ENCODE results near the gene CYRIA.

CYRIA gene

GRCh38 chr2:16629770-16630169 lies 35.9 kb downstream of the CYRIA start:
- no peak for TF ChIP-seq CTCF (IDR thresholded peaks at IDR 0.05)
- no peaks in the 10 kb centered on the region for H3K27me3 ChIP-seq (ENCODE audit: control insufficient read depth, insufficient read depth, low read length)
- H3K9me3 ChIP-seq (ENCODE audit: control insufficient read depth, low read length) = no peaks in the 10 kb centered on the region
- H3K27ac ChIP-seq = no peak overlapping the region
- no peak overlapping the region for H3K9ac ChIP-seq
- no peaks in the 10 kb centered on the region for H3K4me1 ChIP-seq
- H3K4me2 ChIP-seq (ENCODE audit: low read length) = no peak overlapping the region
- no peaks in the 10 kb centered on the region for H3K79me2 ChIP-seq
- no peak overlapping the region for H2AFZ ChIP-seq
- H3K36me3 ChIP-seq (ENCODE audit: control insufficient read depth, insufficient read depth, low read length) = no peaks in the 10 kb centered on the region
- no peak overlapping the region for H3K4me3 ChIP-seq (ENCODE audit: low read depth, low read length)

- Histone ChIP-seq H3K4me2 (ENCODE audit: low read length) (no peak overlapping the region), H3K79me2 (no peaks in the 10 kb centered on the region), H3K4me3 (ENCODE audit: low read depth, low read length) (no peak overlapping the region), H3K4me1 (no peaks in the 10 kb centered on the region), H2AFZ (no peak overlapping the region), H3K27me3 (ENCODE audit: control insufficient read depth, insufficient read depth, low read length) (no peaks in the 10 kb centered on the region), H3K36me3 (ENCODE audit: control insufficient read depth, insufficient read depth, low read length) (no peaks in the 10 kb centered on the region), H3K9me3 (ENCODE audit: control insufficient read depth, low read length) (no peaks in the 10 kb centered on the region), H3K9ac (no peak overlapping the region), H3K27ac (no peak overlapping the region)
- TF ChIP-seq CTCF (IDR thresholded peaks at IDR 0.05) = no peak
Measured at GRCh38 chr2:16629044-16629443, 36.6 kb downstream of the CYRIA start.

- Histone ChIP-seq H3K4me1 (no peaks in the 10 kb centered on the region), H3K79me2 (no peaks in the 10 kb centered on the region), H3K4me3 (ENCODE audit: low read depth, low read length) (no peak overlapping the region), H3K36me3 (ENCODE audit: control insufficient read depth, insufficient read depth, low read length) (no peaks in the 10 kb centered on the region), H3K27ac (no peak overlapping the region), H2AFZ (no peak overlapping the region), H3K9ac (no peak overlapping the region), H3K4me2 (ENCODE audit: low read length) (no peak overlapping the region), H3K9me3 (ENCODE audit: control insufficient read depth, low read length) (no peaks in the 10 kb centered on the region), H3K27me3 (ENCODE audit: control insufficient read depth, insufficient read depth, low read length) (no peaks in the 10 kb centered on the region)
- TF ChIP-seq CTCF (IDR thresholded peaks at IDR 0.05) = no peak
Measured at GRCh38 chr2:16628314-16628713, 37.3 kb downstream of the CYRIA start.

- TF ChIP-seq CTCF (IDR thresholded peaks at IDR 0.05) = no peak
- Histone ChIP-seq H3K4me2 (ENCODE audit: low read length) (no peak overlapping the region), H3K9me3 (ENCODE audit: control insufficient read depth, low read length) (no peaks in the 10 kb centered on the region), H2AFZ (no peak overlapping the region), H3K27me3 (ENCODE audit: control insufficient read depth, insufficient read depth, low read length) (no peaks in the 10 kb centered on the region), H3K9ac (no peak overlapping the region), H3K4me1 (no peaks in the 10 kb centered on the region), H3K79me2 (no peaks in the 10 kb centered on the region), H3K36me3 (ENCODE audit: control insufficient read depth, insufficient read depth, low read length) (no peaks in the 10 kb centered on the region), H3K27ac (no peak overlapping the region), H3K4me3 (ENCODE audit: low read depth, low read length) (no peak overlapping the region)
Measured at GRCh38 chr2:16626997-16627605, 38.5 kb downstream of the CYRIA start.

GRCh38 chr2:16626497-16626896 lies 39.1 kb downstream of the CYRIA start:
- no peaks in the 10 kb centered on the region for H3K36me3 ChIP-seq (ENCODE audit: control insufficient read depth, insufficient read depth, low read length)
- H3K9me3 ChIP-seq (ENCODE audit: control insufficient read depth, low read length) = no peaks in the 10 kb centered on the region
- H3K4me3 ChIP-seq (ENCODE audit: low read depth, low read length) = no peak overlapping the region
- H3K4me1 ChIP-seq = no peaks in the 10 kb centered on the region
- no peaks in the 10 kb centered on the region for H3K27me3 ChIP-seq (ENCODE audit: control insufficient read depth, insufficient read depth, low read length)
- no peaks in the 10 kb centered on the region for H3K79me2 ChIP-seq
- H3K27ac ChIP-seq = no peak overlapping the region
- TF ChIP-seq CTCF (IDR thresholded peaks at IDR 0.05) = no peak
- H2AFZ ChIP-seq = no peak overlapping the region
- H3K4me2 ChIP-seq (ENCODE audit: low read length) = no peak overlapping the region
- H3K9ac ChIP-seq = no peak overlapping the region

Data from parathyroid adenoma (tissue), 2 donors.